PFSK-1 (cell line): Measurements from ENCODE around the gene ZNF12.

Source experiments
- FOXP2 ChIP-seq: optimal IDR thresholded peaks from 2 replicates; pipeline ENCODE3; 2011; ENCODE audit warnings: borderline replicate concordance, control low read depth, inconsistent platforms; ENCODE audit not compliant: insufficient read depth; ENCODE audit errors: extremely low read length, extremely low read depth
- POLR2AphosphoS5 ChIP-seq: IDR thresholded peaks from 2 replicates; pipeline ENCODE4 v1.6.1; 2012; ENCODE audit warnings: low read depth, mild to moderate bottlenecking, control low read depth, low read length, moderate library complexity
- SIN3A ChIP-seq: IDR thresholded peaks from 2 replicates; pipeline ENCODE4 v1.6.1; 2012; ENCODE audit warnings: mild to moderate bottlenecking, low read length, moderate library complexity, borderline replicate concordance; ENCODE audit not compliant: insufficient read depth
- TAF1 ChIP-seq: IDR thresholded peaks from 2 replicates; pipeline ENCODE4 v1.6.1; 2012; ENCODE audit warnings: low read length, control low read depth, borderline replicate concordance; ENCODE audit not compliant: insufficient read depth
- TF ChIP-seq, protein P1 (sequence below), 2 experiments: IDR thresholded peaks; 2 replicates each; pipeline versions ENCODE4 v1.6.1 to v1.8.0; 2011 to 2012; ENCODE audit warnings: low read depth in 2 of 2, low read length in 2 of 2, control low read depth in 1 of 2, inconsistent platforms in 1 of 2, mild to moderate bottlenecking in 1 of 2, moderate library complexity in 1 of 2; ENCODE audit not compliant: insufficient read depth in 1 of 2

DNA sequence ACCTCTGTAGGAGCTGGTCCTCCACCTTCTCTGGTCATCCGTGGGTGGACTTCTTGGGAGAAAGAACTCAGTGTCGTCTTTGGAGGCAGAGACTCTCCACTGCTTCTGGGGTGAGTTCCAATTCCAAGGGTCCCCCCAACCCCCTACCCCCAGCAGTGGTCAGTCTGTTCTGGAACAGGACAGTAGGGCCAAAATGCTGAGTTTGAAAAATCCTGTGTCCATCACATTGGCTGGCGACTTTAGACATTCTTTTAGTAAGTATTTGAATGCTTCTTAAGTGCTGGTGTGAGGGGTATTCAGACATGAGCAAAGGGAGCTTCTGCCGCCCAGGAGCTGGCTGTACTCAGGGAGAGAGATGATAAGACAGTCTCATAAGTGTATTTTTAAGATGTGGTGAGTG lies 67.7 kb downstream of the ZNF12 start:
- TF ChIP-seq POLR2AphosphoS5 (no peak), TAF1 (no peak), SIN3A (no peak), FOXP2 (no peak)
- TF ChIP-seq, protein P1, sequence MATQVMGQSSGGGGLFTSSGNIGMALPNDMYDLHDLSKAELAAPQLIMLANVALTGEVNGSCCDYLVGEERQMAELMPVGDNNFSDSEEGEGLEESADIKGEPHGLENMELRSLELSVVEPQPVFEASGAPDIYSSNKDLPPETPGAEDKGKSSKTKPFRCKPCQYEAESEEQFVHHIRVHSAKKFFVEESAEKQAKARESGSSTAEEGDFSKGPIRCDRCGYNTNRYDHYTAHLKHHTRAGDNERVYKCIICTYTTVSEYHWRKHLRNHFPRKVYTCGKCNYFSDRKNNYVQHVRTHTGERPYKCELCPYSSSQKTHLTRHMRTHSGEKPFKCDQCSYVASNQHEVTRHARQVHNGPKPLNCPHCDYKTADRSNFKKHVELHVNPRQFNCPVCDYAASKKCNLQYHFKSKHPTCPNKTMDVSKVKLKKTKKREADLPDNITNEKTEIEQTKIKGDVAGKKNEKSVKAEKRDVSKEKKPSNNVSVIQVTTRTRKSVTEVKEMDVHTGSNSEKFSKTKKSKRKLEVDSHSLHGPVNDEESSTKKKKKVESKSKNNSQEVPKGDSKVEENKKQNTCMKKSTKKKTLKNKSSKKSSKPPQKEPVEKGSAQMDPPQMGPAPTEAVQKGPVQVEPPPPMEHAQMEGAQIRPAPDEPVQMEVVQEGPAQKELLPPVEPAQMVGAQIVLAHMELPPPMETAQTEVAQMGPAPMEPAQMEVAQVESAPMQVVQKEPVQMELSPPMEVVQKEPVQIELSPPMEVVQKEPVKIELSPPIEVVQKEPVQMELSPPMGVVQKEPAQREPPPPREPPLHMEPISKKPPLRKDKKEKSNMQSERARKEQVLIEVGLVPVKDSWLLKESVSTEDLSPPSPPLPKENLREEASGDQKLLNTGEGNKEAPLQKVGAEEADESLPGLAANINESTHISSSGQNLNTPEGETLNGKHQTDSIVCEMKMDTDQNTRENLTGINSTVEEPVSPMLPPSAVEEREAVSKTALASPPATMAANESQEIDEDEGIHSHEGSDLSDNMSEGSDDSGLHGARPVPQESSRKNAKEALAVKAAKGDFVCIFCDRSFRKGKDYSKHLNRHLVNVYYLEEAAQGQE (IDR thresholded peaks at IDR 0.05; ENCODE audit: insufficient read depth in 1 of 2, low read depth in 2 of 2, low read length in 2 of 2): no peak
